HepG2 (cell line): ENCODE results near the gene CCDC57. TPM values are rescaled to one million over a fixed set of nuclear protein-coding genes. Genes with fewer than 3 reads are reported as not detected.
A peak's percentile ranks its signal among the peaks of the same experiment; 100 is the strongest.

Experiments
- ATAC-seq: fragments of 200-7000 bp; cut with Tn5 transposase; 3 replicates; pipeline ENCODE4 v1.9.1; 2020; ENCODE audit warnings: mild to moderate bottlenecking, moderate library complexity
- BruUV-seq: library from RNA; stranded (reverse); fragments of 400-500 nt; replicated peaks from 2 replicates; lab custom pipeline; 2021; lab: Mats Ljungman, UMichigan
- CTCF ChIA-PET: fragments of 300-600 bp; formaldehyde crosslinking; extraction: SDS; loops from one replicate; lab custom pipeline; 2021; ENCODE audit warnings: low total read pairs, inconsistent platforms, low intra/inter-chr PET ratio; lab: Yijun Ruan, JAX
- POLR2A ChIA-PET: fragments of 350-600 bp; sonication (Branson Sonifier 250); formaldehyde crosslinking; loops from one replicate; lab custom pipeline; 2020; ENCODE audit warnings: antibody characterized with exemption, inconsistent platforms; lab: Yijun Ruan, JAX
- DNase-seq: peaks from one replicate; pipeline ENCODE4 v3.0.0-alpha.2; 2015; ENCODE audit warnings: low spot score
- FAIRE-seq: peaks from 3 replicates; lab custom pipeline; 2011; peaks lifted over from hg19 to GRCh38; lab: Jason Lieb, UNC
- H2AFZ ChIP-seq: one replicate; pipeline ENCODE4 v1.6.1; 2011; ENCODE audit warnings: low read length, inconsistent platforms
- H3K27ac ChIP-seq: fragments of 300-600 bp; 3 replicates; pipeline ENCODE4 v1.8.0; 2011; ENCODE audit warnings: mixed run types, mild to moderate bottlenecking, mixed read lengths, low read length, inconsistent platforms; ENCODE audit not compliant: insufficient read depth; ENCODE audit errors: extremely low read length
- H3K27me3 ChIP-seq, 2 experiments: fragments of 200-600 bp in 1 of 2; 2 replicates in 1 of 2; 3 replicates in 1 of 2; pipeline versions ENCODE4 v1.6.0 to v1.8.0; 2011; ENCODE audit warnings: low read length in 2 of 2, mild to moderate bottlenecking in 2 of 2, moderate library complexity in 2 of 2, inconsistent platforms in 1 of 2; ENCODE audit not compliant: insufficient read depth in 2 of 2, control insufficient read depth in 1 of 2
- H3K36me3 ChIP-seq, 2 experiments: fragments of 200-600 bp in 1 of 2; replicated peaks in 1 of 2; 2 replicates in 1 of 2; 3 replicates in 1 of 2; pipeline versions ENCODE4 v1.5.1 to v1.8.0; 2011; ENCODE audit warnings: low read length in 2 of 2, inconsistent platforms in 1 of 2; ENCODE audit not compliant: insufficient read depth in 2 of 2, control insufficient read depth in 1 of 2
- H3K4me1 ChIP-seq: 2 replicates; pipeline ENCODE4 v1.5.1; 2012; ENCODE audit warnings: low read length, inconsistent platforms; ENCODE audit not compliant: insufficient read depth
- H3K4me2 ChIP-seq: 2 replicates; pipeline ENCODE4 v1.6.0; 2011; ENCODE audit warnings: low read depth, low read length, inconsistent platforms
- H3K4me3 ChIP-seq, 3 experiments: fragments of 200-600 bp in 1 of 3; sonication (generic), shearing (Covaris generic) in 1 of 3; replicated peaks in 1 of 3; 2 replicates each; pipeline ENCODE4 v1.5.1; 2011 to 2016; ENCODE audit warnings: low read length in 3 of 3, inconsistent platforms in 2 of 3, low read depth in 2 of 3, mild to moderate bottlenecking in 2 of 3, control low read depth in 1 of 3, mixed read lengths in 1 of 3; ENCODE audit not compliant: insufficient read depth in 1 of 3
- H3K79me2 ChIP-seq: one replicate; pipeline ENCODE4 v1.6.1; 2011; ENCODE audit warnings: low read length, inconsistent platforms; ENCODE audit not compliant: insufficient read depth
- H3K9ac ChIP-seq: 2 replicates; pipeline ENCODE4 v1.6.0; 2011; ENCODE audit warnings: mild to moderate bottlenecking, low read depth, low read length, inconsistent platforms; ENCODE audit not compliant: insufficient read depth
- H3K9me3 ChIP-seq: 2 replicates; pipeline ENCODE4 v1.5.1; 2012; ENCODE audit warnings: mild to moderate bottlenecking, low read length
- H4K20me1 ChIP-seq: 2 replicates; pipeline ENCODE4 v1.6.0; 2011; ENCODE audit warnings: inconsistent platforms, mild to moderate bottlenecking, low read length, moderate library complexity; ENCODE audit not compliant: insufficient read depth
- PPARG ChIP-seq: conservative IDR thresholded peaks from 2 replicates; pipeline ENCODE4 v1.6.1; 2016; ENCODE audit warnings: missing biosample characterization, missing genetic modification reagents
- ZBTB42 ChIP-seq: sonication (generic); formaldehyde crosslinking; IDR thresholded peaks from 2 replicates; pipeline ENCODE4 v1.5.0; 2020; ENCODE audit warnings: mild to moderate bottlenecking, missing genetic modification reagents
- ZNF121 ChIP-seq: sonication (generic); formaldehyde crosslinking; IDR thresholded peaks from 2 replicates; pipeline ENCODE4 v1.5.0; 2020; ENCODE audit warnings: mild to moderate bottlenecking, missing genetic modification reagents
- WGBS: methylation state at CpG from one replicate; pipeline ENCODE4 v1.1.6; 2017; ENCODE audit warnings: low lambda C conversion rate; 5-methylcytosine and 5-hydroxymethylcytosine counted together
- in situ Hi-C: cut with HindIII; loops from 2 replicates; pipeline ENCODE4 v1.10.0; 2017; ENCODE audit warnings: low pct_unique_long_range_greater_than_20kb; ENCODE audit not compliant: extremely low pct_ligation_motif_present
- intact Hi-C: fragments of 100-400 bp; cut with micrococcal nuclease; formaldehyde crosslinking; loops from one replicate; pipeline ENCODE4 v1.10.0; 2022; ENCODE audit not compliant: unreplicated experiment
- polyA plus RNA-seq, 8 experiments: library from polyadenylated mRNA; depleted of rRNA in 3 of 8; stranded (reverse) in 7 of 8; unstranded in 1 of 8; fragments of >200 nt; fragmentation: Illumina TruSeq in 4 of 8; extraction: Trizol in 4 of 8; gene quantifications; 2 replicates each; pipeline versions ENCODE4 v1.2.1 to v1.2.3, GENCODE V29; 2011 to 2016; ENCODE audit warnings: low read depth in 4 of 8, missing spikeins in 1 of 8, mixed read lengths in 1 of 8; ENCODE audit not compliant: insufficient read depth in 1 of 8
- total RNA-seq, 5 experiments: library from RNA; depleted of rRNA; stranded (reverse); fragments of >200 nt; fragmentation: Illumina TruSeq; extraction: Trizol; gene quantifications; 2 replicates each; pipeline ENCODE4 v1.2.3, GENCODE V29; 2016; ENCODE audit warnings: low read depth in 1 of 5
- TF ChIP-seq, protein P1 (sequence below): sonication (generic); formaldehyde crosslinking; IDR thresholded peaks from 2 replicates; pipeline ENCODE4 v1.5.0; 2020; ENCODE audit warnings: mild to moderate bottlenecking, low read depth, missing genetic modification reagents, borderline replicate concordance
- TF ChIP-seq, protein P2 (sequence below): sonication (generic); formaldehyde crosslinking; IDR thresholded peaks from 2 replicates; pipeline ENCODE4 v1.4.0; 2020; ENCODE audit warnings: missing genetic modification reagents

The CCDC57 gene
- total and polyA plus RNA-seq, 2 of the 13 experiments (the other 11 are each of a cell fraction or from before 2014, with no cell fraction given), result 59.3 to 59.9 TPM

DNA sequence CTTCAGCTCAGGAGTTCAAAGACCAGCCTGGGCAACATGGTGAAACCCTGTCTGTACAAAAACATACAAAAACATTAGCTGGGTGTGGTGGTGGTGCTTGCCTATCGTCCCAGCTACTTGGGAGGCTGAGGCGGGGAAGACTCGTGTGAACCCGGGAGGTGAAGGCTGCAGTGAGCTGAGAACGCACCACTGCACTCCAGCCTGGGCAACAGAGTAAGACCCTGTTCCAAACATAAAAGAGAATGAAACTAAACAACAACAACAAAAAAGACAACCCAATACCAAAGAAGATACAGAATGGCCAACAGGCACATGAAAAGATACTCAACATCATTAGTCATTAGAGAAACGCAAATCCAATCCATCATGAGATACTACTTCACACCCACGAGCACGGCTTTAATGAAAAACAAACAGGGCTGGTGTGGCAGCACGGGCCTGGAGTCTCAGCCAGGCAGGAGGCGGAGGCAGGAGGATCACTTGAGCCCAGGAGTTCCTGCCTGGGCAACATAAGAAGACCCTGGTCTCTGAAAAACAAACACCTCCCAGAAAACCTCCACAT lies 8.8 kb upstream of the CCDC57 start:
- no peak overlapping the region for H2AFZ ChIP-seq
- H4K20me1 ChIP-seq, result no peaks in the 10 kb centered on the region
- FAIRE-seq (peak; percentile 28), DNase-seq (no peak), ATAC-seq (no peak)
- ChIA-PET CTCF (no interaction called here), POLR2A (interaction anchor here (0.7 to 11.8 kb wide), 2 partner anchors 9 to 71 kb away, joined by 3 to 117 read pairs; partner anchors contain the start of gene SLC16A3)
- no peak overlapping the region for H3K27ac ChIP-seq
- H3K9ac ChIP-seq, result no peak overlapping the region
- in situ Hi-C loops (no loop called here), intact Hi-C loops (no loop called here)
- H3K4me2 ChIP-seq, result no peak overlapping the region
- TF ChIP-seq ZBTB42 (CRISPR knock-in tag) (no peak), ZNF121 (CRISPR knock-in tag) (peak; percentile 85)
- H3K4me3 ChIP-seq, result no peak overlapping the region
- no TSS peak for BruUV-seq
- no peaks in the 10 kb centered on the region for H3K36me3 ChIP-seq
- no peaks in the 10 kb centered on the region for H3K27me3 ChIP-seq
- peaks cover 71% of the 10 kb centered on the region for H3K4me1 ChIP-seq
- no peaks in the 10 kb centered on the region for H3K9me3 ChIP-seq
- H3K79me2 ChIP-seq, result no peaks in the 10 kb centered on the region
- WGBS, result 45% methylated on average over 10 of the region's 10 CpGs

DNA sequence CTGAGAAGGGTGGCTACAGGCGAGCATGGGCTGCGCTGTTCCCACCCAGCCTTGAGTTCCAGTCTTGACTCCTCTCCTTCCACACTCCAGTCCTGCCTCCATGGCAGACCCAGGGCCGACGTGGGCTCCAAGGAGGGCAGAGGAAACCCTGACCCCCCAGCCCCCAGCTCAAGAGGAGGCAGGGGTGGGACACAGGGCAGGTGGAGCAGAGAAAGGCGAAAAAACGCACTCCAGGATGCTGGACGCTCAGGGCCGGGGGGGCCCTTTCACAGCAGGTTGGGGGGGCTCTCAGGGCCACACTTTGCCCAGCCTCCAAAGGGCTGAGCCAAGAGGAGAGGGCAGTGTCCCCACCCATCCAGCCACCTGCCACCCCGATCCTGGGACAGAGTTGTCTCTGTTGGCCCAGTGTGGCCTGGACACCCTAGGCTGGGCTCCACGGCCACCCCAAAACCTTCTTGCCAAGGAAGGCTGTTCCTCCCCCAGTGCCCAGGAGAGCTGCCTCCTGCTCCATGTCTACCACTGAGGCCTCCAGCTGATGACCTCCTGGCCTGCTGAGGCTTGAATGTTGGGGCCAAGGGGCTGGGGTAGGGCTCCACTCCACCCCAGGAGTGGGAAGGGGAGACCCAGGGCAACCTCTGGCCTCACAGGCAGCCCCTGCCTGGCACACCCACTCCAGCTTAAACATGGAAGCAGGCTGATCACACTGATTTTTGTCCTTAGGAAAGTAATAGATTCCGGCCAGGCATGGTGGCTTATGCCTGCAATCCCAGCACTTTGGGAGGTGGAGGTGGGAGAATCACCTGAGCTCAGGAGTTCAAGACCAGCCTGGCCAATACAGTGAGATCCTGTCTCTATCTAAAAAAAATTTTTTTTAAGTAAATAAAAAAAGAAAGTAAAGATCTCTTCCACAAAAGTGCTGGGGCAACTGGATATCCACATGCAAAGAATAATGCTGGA lies 7.4 kb upstream of the CCDC57 start:
- no peak overlapping the region for H3K9ac ChIP-seq
- BruUV-seq, result no TSS peak
- DNase-seq, result no peak
- 91% methylated on average over 11 of the region's 11 CpGs for WGBS
- H4K20me1 ChIP-seq, result no peaks in the 10 kb centered on the region
- no peaks in the 10 kb centered on the region for H3K27me3 ChIP-seq
- H3K4me1 ChIP-seq, result peaks cover 71% of the 10 kb centered on the region
- in situ Hi-C loops (no loop called here), intact Hi-C loops (no loop called here)
- ATAC-seq, result no peak
- H3K79me2 ChIP-seq, result no peaks in the 10 kb centered on the region
- POLR2A ChIA-PET, result interaction anchor here (0.8 to 11.8 kb wide), 3 partner anchors 10 to 73 kb away, joined by 3 to 117 read pairs (median 3); partner anchors contain the start of gene SLC16A3
- no peak overlapping the region for H3K27ac ChIP-seq
- no peaks in the 10 kb centered on the region for H3K36me3 ChIP-seq
- H3K4me2 ChIP-seq, result no peak overlapping the region
- TF ChIP-seq, protein P1, sequence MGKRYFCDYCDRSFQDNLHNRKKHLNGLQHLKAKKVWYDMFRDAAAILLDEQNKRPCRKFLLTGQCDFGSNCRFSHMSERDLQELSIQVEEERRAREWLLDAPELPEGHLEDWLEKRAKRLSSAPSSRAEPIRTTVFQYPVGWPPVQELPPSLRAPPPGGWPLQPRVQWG (CRISPR knock-in tag), result no peak
- TF ChIP-seq, protein P2, sequence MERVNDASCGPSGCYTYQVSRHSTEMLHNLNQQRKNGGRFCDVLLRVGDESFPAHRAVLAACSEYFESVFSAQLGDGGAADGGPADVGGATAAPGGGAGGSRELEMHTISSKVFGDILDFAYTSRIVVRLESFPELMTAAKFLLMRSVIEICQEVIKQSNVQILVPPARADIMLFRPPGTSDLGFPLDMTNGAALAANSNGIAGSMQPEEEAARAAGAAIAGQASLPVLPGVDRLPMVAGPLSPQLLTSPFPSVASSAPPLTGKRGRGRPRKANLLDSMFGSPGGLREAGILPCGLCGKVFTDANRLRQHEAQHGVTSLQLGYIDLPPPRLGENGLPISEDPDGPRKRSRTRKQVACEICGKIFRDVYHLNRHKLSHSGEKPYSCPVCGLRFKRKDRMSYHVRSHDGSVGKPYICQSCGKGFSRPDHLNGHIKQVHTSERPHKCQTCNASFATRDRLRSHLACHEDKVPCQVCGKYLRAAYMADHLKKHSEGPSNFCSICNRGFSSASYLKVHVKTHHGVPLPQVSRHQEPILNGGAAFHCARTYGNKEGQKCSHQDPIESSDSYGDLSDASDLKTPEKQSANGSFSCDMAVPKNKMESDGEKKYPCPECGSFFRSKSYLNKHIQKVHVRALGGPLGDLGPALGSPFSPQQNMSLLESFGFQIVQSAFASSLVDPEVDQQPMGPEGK (CRISPR knock-in tag), result peak; percentile 39; the same call in 1 of the 2 replicates
- TF ChIP-seq PPARG (CRISPR knock-in tag) (no peak), ZNF121 (CRISPR knock-in tag) (peak; percentile 74)
- H3K9me3 ChIP-seq, result no peaks in the 10 kb centered on the region
- no peak overlapping the region for H2AFZ ChIP-seq
- CTCF ChIA-PET, result no interaction called here
- no peak overlapping the region for H3K4me3 ChIP-seq
- no peak for FAIRE-seq
